CD4-positive, alpha-beta T cell (primary cell): ENCODE measurements around the gene CALCOCO2. TPM values are rescaled to one million over a fixed set of nuclear protein-coding genes. Genes with fewer than 3 reads are reported as not detected.
"Not testable (repeated sequence)": the region's sequence is repeated elsewhere in the genome, so short reads cannot be mapped to it uniquely, and the experiment has no call there.

Experiments used
- ATAC-seq: fragments of 200-7000 bp; cut with Tn5 transposase; one replicate; pipeline ENCODE4 v1.10.0; 2022; ENCODE audit warnings: mild to moderate bottlenecking; ENCODE audit not compliant: poor library complexity
- CTCF ChIA-PET: fragments of 350-600 bp; sonication (Branson Sonifier 250); formaldehyde crosslinking; loops from one replicate; lab custom pipeline; 2021; ENCODE audit warnings: antibody characterized with exemption, inconsistent platforms; lab: Charles Lee
- POLR2A ChIA-PET: fragments of 350-600 bp; sonication (Branson Sonifier 250); formaldehyde crosslinking; loops from one replicate; lab custom pipeline; 2021; ENCODE audit warnings: antibody characterized with exemption, inconsistent platforms; lab: Charles Lee
- DNase-seq, 14 experiments: peaks; one replicate each; pipeline ENCODE4 v3.0.0-alpha.2; 2013 to 2020; ENCODE audit warnings: mixed read lengths in 2 of 14
- H3K27ac ChIP-seq, 2 donors: one replicate each; pipeline versions ENCODE4 v1.5.1 to v1.7.0; 2013; ENCODE audit warnings: low read length in 2 of 2, low read depth in 1 of 2, mild to moderate bottlenecking in 1 of 2
- H3K27me3 ChIP-seq, 2 experiments: 1 replicate in 1 of 2; 2 replicates in 1 of 2; pipeline versions ENCODE4 v1.6.1 to v1.7.0; 2013; ENCODE audit warnings: low read length in 2 of 2, control low read depth in 1 of 2, mild to moderate bottlenecking in 1 of 2, moderate library complexity in 1 of 2; ENCODE audit not compliant: insufficient read depth in 2 of 2, control insufficient read depth in 1 of 2
- H3K36me3 ChIP-seq: one replicate; pipeline ENCODE4 v1.6.1; 2013; ENCODE audit warnings: low read length, control low read depth; ENCODE audit not compliant: insufficient read depth
- H3K4me1 ChIP-seq: one replicate; pipeline ENCODE4 v1.6.1; 2013; ENCODE audit warnings: low read length, control low read depth; ENCODE audit not compliant: insufficient read depth
- H3K4me3 ChIP-seq: one replicate; pipeline ENCODE4 v1.5.1; 2013; ENCODE audit warnings: mild to moderate bottlenecking, low read length, moderate library complexity
- H3K9me3 ChIP-seq, 2 experiments: 1 replicate in 1 of 2; 2 replicates in 1 of 2; pipeline versions ENCODE4 v1.6.1 to v1.7.0; 2013; ENCODE audit warnings: low read length in 2 of 2, mild to moderate bottlenecking in 2 of 2, control low read depth in 1 of 2, moderate library complexity in 1 of 2; ENCODE audit not compliant: control insufficient read depth in 1 of 2, insufficient read depth in 1 of 2
- H3K27ac Mint-ChIP-seq: one replicate; pipeline ENCODE4 v1.8.0; 2020; ENCODE audit warnings: mixed read lengths
- H3K27me3 Mint-ChIP-seq: one replicate; pipeline ENCODE4 v1.8.0; 2021; ENCODE audit warnings: mixed read lengths
- H3K36me3 Mint-ChIP-seq: one replicate; pipeline ENCODE4 v1.8.0; 2021; ENCODE audit warnings: low read depth, mixed read lengths
- H3K4me1 Mint-ChIP-seq: one replicate; pipeline ENCODE4 v1.8.0; 2021; ENCODE audit warnings: low read depth, mixed read lengths
- H3K4me3 Mint-ChIP-seq: one replicate; pipeline ENCODE4 v1.8.0; 2020; ENCODE audit warnings: mild to moderate bottlenecking, mixed read lengths
- H3K9me3 Mint-ChIP-seq: one replicate; pipeline ENCODE4 v1.8.0; 2020; ENCODE audit warnings: mixed read lengths
- intact Hi-C, 2 experiments: fragments of 100-400 bp; cut with DNase I in 1 of 2; cut with micrococcal nuclease in 1 of 2; formaldehyde crosslinking; loops; one replicate each; pipeline versions ENCODE4 v1.15.1 to v1.9.0; 2023 to 2025; cut with DNase I, micrococcal nuclease
- total RNA-seq, 174 experiments: library from RNA in 2 of 174; stranded (reverse) in 2 of 174; gene quantifications; one replicate each; pipeline ENCODE4 v1.2.3 and lab custom pipeline; 2021 to 2026
- TF ChIP-seq, protein P1 (sequence below): fragments of 200-600 bp; IDR thresholded peaks from one replicate; pipeline ENCODE4 v1.8.0; 2022; ENCODE audit warnings: antibody characterized with exemption, mild to moderate bottlenecking

CALCOCO2 gene
- total RNA-seq, 2 experiments from 2014 or later = 140 to 142 TPM

DNA sequence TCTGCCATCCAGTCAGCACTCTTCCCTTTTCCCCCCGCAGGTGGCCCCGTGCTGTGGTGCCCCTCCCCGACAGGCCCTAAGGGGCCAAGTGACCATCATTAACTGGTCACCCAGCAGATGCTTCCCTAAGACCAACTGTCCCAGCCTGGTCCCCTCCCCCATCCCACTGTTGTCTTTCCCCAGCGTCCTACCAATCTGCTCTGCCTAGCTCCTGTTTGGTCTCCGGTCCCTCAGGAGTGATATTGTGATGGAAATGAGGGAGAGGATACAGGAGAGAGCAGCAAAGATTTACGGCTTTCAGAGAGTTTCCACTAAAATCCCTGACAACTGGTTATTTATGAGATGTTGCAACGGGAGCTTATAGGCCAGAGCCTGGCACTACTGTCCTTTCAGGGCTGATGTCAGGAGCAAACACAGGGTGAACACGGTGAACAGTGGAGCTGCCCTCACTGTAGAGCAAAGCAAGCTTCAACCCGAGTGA lies 12.4 kb upstream of the CALCOCO2 start:
- ATAC-seq = no peak
- POLR2A ChIA-PET = interaction anchor here (1.7 kb wide), 1 partner anchor 12 kb away, joined by 4 read pairs; the partner anchor contains the start of gene CALCOCO2

DNA sequence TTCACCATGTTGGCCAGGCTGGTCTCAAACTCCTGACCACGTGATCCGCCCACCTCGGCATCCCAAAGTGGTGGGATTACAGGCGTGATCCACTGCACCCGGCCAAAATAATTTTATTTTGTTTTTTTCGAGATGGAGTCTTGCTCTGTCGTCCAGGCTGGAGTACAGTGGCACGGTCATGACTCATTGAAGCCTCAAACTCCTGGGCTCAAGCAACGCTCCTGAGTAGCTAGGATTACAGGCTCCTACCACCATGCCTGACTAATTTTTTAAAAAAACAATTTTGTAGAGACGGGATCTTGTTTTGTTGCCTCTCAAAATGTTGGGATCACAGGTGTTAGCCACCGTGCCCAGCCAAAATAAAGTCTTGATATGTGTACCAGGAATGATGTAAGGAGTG lies 11.4 kb upstream of the CALCOCO2 start:
- H3K4me3 Mint-ChIP-seq = no peak overlapping the region
- no peaks in the 10 kb centered on the region for H3K36me3 Mint-ChIP-seq
- ATAC-seq (no peak), DNase-seq (no peak)
- peaks cover 21% of the 10 kb centered on the region for H3K4me1 ChIP-seq
- no peak overlapping the region for H3K27ac Mint-ChIP-seq
- peaks cover 16 to 24% of the 10 kb centered on the region in 2 experiments for H3K27me3 ChIP-seq
- H3K9me3 Mint-ChIP-seq = no peaks in the 10 kb centered on the region
- no peak overlapping the region for H3K27ac ChIP-seq
- ChIA-PET POLR2A (no interaction called here), CTCF (interaction anchor here (9.1 kb wide), 1 partner anchor 60 kb away, joined by 115 read pairs; no protein-coding TSS in a partner anchor)
- H3K36me3 ChIP-seq = no peaks in the 10 kb centered on the region
- H3K9me3 ChIP-seq = no peaks in the 10 kb centered on the region
- TF ChIP-seq, protein P1, sequence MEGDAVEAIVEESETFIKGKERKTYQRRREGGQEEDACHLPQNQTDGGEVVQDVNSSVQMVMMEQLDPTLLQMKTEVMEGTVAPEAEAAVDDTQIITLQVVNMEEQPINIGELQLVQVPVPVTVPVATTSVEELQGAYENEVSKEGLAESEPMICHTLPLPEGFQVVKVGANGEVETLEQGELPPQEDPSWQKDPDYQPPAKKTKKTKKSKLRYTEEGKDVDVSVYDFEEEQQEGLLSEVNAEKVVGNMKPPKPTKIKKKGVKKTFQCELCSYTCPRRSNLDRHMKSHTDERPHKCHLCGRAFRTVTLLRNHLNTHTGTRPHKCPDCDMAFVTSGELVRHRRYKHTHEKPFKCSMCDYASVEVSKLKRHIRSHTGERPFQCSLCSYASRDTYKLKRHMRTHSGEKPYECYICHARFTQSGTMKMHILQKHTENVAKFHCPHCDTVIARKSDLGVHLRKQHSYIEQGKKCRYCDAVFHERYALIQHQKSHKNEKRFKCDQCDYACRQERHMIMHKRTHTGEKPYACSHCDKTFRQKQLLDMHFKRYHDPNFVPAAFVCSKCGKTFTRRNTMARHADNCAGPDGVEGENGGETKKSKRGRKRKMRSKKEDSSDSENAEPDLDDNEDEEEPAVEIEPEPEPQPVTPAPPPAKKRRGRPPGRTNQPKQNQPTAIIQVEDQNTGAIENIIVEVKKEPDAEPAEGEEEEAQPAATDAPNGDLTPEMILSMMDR = no peak
- intact Hi-C loops = no loop called here
- H3K4me3 ChIP-seq = no peak overlapping the region
- peaks cover 22% of the 10 kb centered on the region for H3K4me1 Mint-ChIP-seq
- peaks cover 56% of the 10 kb centered on the region for H3K27me3 Mint-ChIP-seq

More for the DNA sequence above, 12.4 kb upstream of the CALCOCO2 start:
- H3K27ac ChIP-seq = no peak overlapping the region
- no peak overlapping the region for H3K27ac Mint-ChIP-seq
- H3K4me1 ChIP-seq = peaks cover 22% of the 10 kb centered on the region
- peaks cover 16 to 29% of the 10 kb centered on the region in 2 experiments for H3K27me3 ChIP-seq
- CTCF ChIA-PET = interaction anchor here (1.9 to 9.1 kb wide), 2 partner anchors 61 to 66 kb away, joined by 6 to 115 read pairs; no protein-coding TSS in a partner anchor
- H3K36me3 ChIP-seq = no peaks in the 10 kb centered on the region
- H3K4me1 Mint-ChIP-seq = peaks cover 22% of the 10 kb centered on the region
- H3K4me3 Mint-ChIP-seq = peak overlapping the region; percentile 31
- no peaks in the 10 kb centered on the region for H3K36me3 Mint-ChIP-seq
- TF ChIP-seq, protein P1 = no peak
- H3K4me3 ChIP-seq = no peak overlapping the region
- no peaks in the 10 kb centered on the region for H3K9me3 Mint-ChIP-seq
- H3K9me3 ChIP-seq = no peaks in the 10 kb centered on the region
- DNase-seq = no peak
- intact Hi-C loops = no loop called here
- peaks cover 66% of the 10 kb centered on the region for H3K27me3 Mint-ChIP-seq

GRCh38 chr17:48820936-48821335 lies 9.9 kb upstream of the CALCOCO2 start:
- H3K4me3 Mint-ChIP-seq, H3K27ac ChIP-seq, H3K4me3 ChIP-seq, POLR2A ChIA-PET, ATAC-seq, H3K9me3 Mint-ChIP-seq, H3K27ac Mint-ChIP-seq, H3K36me3 Mint-ChIP-seq, H3K9me3 ChIP-seq, CTCF ChIA-PET, DNase-seq, H3K36me3 ChIP-seq, intact Hi-C loops: not testable (repeated sequence)
- Histone ChIP-seq H3K27me3 (peaks cover 16 to 24% of the 10 kb centered on the region in 2 experiments), H3K4me1 (peaks cover 19% of the 10 kb centered on the region)
- H3K4me1 Mint-ChIP-seq = peaks cover 17% of the 10 kb centered on the region
- H3K27me3 Mint-ChIP-seq = peaks cover 47% of the 10 kb centered on the region
